ENCODE measurements around the gene P4HB. TPM values are rescaled to one million over a fixed set of nuclear protein-coding genes. Genes with fewer than 3 reads are reported as not detected.

The P4HB gene
- total RNA-seq, 2 donors from 2014 or later: 509 to 2,101 TPM

GRCh38 chr17:81898029-81898866, 37.9 kb upstream of the P4HB start:
- no peaks in the 10 kb centered on the region for H3K27me3 ChIP-seq (replicated peaks; ENCODE audit: insufficient read depth)
- DNase-seq (ENCODE audit: low spot score): no peak
- TF ChIP-seq, protein P1, sequence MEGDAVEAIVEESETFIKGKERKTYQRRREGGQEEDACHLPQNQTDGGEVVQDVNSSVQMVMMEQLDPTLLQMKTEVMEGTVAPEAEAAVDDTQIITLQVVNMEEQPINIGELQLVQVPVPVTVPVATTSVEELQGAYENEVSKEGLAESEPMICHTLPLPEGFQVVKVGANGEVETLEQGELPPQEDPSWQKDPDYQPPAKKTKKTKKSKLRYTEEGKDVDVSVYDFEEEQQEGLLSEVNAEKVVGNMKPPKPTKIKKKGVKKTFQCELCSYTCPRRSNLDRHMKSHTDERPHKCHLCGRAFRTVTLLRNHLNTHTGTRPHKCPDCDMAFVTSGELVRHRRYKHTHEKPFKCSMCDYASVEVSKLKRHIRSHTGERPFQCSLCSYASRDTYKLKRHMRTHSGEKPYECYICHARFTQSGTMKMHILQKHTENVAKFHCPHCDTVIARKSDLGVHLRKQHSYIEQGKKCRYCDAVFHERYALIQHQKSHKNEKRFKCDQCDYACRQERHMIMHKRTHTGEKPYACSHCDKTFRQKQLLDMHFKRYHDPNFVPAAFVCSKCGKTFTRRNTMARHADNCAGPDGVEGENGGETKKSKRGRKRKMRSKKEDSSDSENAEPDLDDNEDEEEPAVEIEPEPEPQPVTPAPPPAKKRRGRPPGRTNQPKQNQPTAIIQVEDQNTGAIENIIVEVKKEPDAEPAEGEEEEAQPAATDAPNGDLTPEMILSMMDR (IDR thresholded peaks at IDR 0.05): no peak
- TF ChIP-seq POLR2AphosphoS5 (IDR thresholded peaks at IDR 0.05) (no peak), POLR2A (IDR thresholded peaks at IDR 0.05) (no peak)
- no peaks in the 10 kb centered on the region for H3K9me3 ChIP-seq
- H3K4me1 ChIP-seq (replicated peaks): peaks cover 4% of the 10 kb centered on the region
- no peak overlapping the region for H3K4me3 ChIP-seq
- peaks cover 0 to 5% of the 10 kb centered on the region in 2 donors for H3K36me3 ChIP-seq
- H3K27ac ChIP-seq: no peak overlapping the region
- intact Hi-C loops (cut with DNase I): no loop called here
- 86% methylated on average over 19 of the region's 19 CpGs for WGBS

- Histone ChIP-seq H3K4me3 (no peak overlapping the region), H3K4me1 (replicated peaks) (peaks cover 1% of the 10 kb centered on the region), H3K36me3 (peaks cover 0 to 5% of the 10 kb centered on the region in 2 donors), H3K27me3 (replicated peaks; ENCODE audit: insufficient read depth) (no peaks in the 10 kb centered on the region), H3K27ac (no peak overlapping the region), H3K9me3 (no peaks in the 10 kb centered on the region)
- WGBS: 95% methylated on average over 11 of the region's 11 CpGs
- DNase-seq (ENCODE audit: low spot score): no peak
- intact Hi-C loops (cut with DNase I): no loop called here
- no peak for TF ChIP-seq POLR2A (IDR thresholded peaks at IDR 0.05)
- TF ChIP-seq POLR2AphosphoS5 (IDR thresholded peaks at IDR 0.05): no peak
- TF ChIP-seq, protein P1 (IDR thresholded peaks at IDR 0.05): no peak
Measured at GRCh38 chr17:81895400-81895799, 35.1 kb upstream of the P4HB start.

DNA sequence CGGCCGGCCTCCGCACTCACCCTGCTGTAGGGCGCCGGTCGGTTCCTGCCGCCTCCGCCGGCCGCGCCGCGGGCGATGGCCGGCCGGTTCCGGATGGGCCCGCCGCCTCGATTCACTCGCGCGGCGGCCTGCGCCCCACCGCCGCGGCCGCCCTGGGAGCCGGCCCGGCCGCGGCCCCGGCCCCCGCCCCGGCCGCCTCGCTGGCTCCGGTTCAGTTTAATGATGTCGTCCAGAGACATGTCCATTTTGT, 30.9 kb upstream of the P4HB start:
- DNase-seq (ENCODE audit: low spot score): no peak
- intact Hi-C loops (cut with DNase I): no loop called here
- peak overlapping the region; percentile 79 to 92 for H3K27ac ChIP-seq
- WGBS: no CpG with 5 or more reads among the region's 40 CpGs
- peaks cover 5% of the 10 kb centered on the region for H3K4me1 ChIP-seq (replicated peaks)
- no peaks in the 10 kb centered on the region for H3K9me3 ChIP-seq
- H3K27me3 ChIP-seq (replicated peaks; ENCODE audit: insufficient read depth): no peaks in the 10 kb centered on the region
- TF ChIP-seq, protein P1 (IDR thresholded peaks at IDR 0.05): no peak
- TF ChIP-seq POLR2AphosphoS5 (IDR thresholded peaks at IDR 0.05) (no peak), POLR2A (IDR thresholded peaks at IDR 0.05) (no peak)
- peak overlapping the region; percentile 96 to 99 for H3K4me3 ChIP-seq
- H3K36me3 ChIP-seq: peaks cover 5 to 14% of the 10 kb centered on the region in 2 donors

DNA sequence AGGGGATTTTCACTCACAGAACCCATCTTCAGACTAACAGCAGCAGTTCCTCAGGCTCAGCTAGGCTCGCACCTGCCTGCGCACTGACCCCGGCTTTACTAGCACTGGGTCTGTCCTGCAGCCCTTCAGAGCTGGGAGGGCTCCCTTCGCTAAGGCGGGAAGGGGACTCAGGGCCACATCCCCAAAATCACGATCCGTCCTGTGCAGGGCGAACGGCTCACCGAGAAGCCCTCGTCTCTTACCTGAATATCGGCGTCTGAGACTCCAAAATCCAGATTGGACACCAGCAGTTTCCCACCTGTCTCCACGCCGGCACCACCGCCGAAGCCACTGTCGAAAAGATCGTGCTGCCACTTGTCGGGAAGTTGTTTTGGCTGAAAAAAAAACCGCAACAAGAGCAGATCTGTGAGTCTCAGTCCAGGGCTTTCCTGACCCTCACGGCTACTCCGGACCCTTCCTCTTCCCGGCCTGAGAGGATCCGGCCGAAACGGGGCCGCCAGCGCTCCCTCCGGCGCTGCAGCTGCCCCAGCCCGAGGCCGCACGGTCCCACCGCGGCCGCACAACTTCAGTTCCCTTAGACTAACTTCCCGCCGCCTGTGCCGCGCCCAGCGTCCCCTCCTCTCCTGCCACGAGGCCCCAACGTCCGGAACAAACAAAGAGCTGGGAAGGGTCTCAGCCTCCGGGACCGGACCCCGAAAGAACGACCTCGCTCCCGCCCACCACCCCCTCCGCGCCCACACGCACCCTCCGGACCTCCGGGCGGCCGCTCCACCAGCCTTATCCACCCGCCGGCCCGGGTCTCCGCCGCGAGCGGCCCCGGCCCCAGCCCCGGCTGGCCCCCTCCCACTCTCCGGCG, 30.3 kb upstream of the P4HB start:
- intact Hi-C loops (cut with DNase I): no loop called here
- Histone ChIP-seq H3K27ac (peak overlapping the region; percentile 79 to 92), H3K27me3 (replicated peaks; ENCODE audit: insufficient read depth) (no peaks in the 10 kb centered on the region), H3K36me3 (peaks cover 5 to 14% of the 10 kb centered on the region in 2 donors), H3K4me1 (replicated peaks) (peaks cover 5% of the 10 kb centered on the region), H3K4me3 (peak overlapping the region; percentile 96 to 99), H3K9me3 (no peaks in the 10 kb centered on the region)
- no peak for DNase-seq (ENCODE audit: low spot score)
- 8% methylated on average over 43 of the region's 69 CpGs for WGBS
- TF ChIP-seq POLR2A (IDR thresholded peaks at IDR 0.05): no peak
- TF ChIP-seq POLR2AphosphoS5 (IDR thresholded peaks at IDR 0.05): no peak

GRCh38 chr17:81889602-81890001, 29.3 kb upstream of the P4HB start:
- DNase-seq (ENCODE audit: low spot score): no peak
- peaks cover 5 to 14% of the 10 kb centered on the region in 2 donors for H3K36me3 ChIP-seq
- no peak for TF ChIP-seq POLR2A (IDR thresholded peaks at IDR 0.05)

More at GRCh38 chr17:81889602-81890001, 29.3 kb upstream of the P4HB start:
- no peak overlapping the region for H3K27ac ChIP-seq
- no peaks in the 10 kb centered on the region for H3K27me3 ChIP-seq (replicated peaks; ENCODE audit: insufficient read depth)
- H3K9me3 ChIP-seq: no peaks in the 10 kb centered on the region
- 87% methylated on average over 9 of the region's 9 CpGs for WGBS
- H3K4me1 ChIP-seq (replicated peaks): peaks cover 5% of the 10 kb centered on the region
- intact Hi-C loops (cut with DNase I): no loop called here
- H3K4me3 ChIP-seq: no peak overlapping the region
